GM19438 (cell line): ENCODE data around the gene RTN4.
"Not testable (repeated sequence)": the region's sequence is repeated elsewhere in the genome, so short reads cannot be mapped to it uniquely, and the experiment has no call there.

Experiments used
- ATAC-seq: cut with Tn5 transposase; IDR thresholded peaks from one replicate; pipeline ENCODE4 v1.9.1; 2021; ENCODE audit warnings: low read depth; ENCODE audit not compliant: unreplicated experiment

RTN4 gene

DNA sequence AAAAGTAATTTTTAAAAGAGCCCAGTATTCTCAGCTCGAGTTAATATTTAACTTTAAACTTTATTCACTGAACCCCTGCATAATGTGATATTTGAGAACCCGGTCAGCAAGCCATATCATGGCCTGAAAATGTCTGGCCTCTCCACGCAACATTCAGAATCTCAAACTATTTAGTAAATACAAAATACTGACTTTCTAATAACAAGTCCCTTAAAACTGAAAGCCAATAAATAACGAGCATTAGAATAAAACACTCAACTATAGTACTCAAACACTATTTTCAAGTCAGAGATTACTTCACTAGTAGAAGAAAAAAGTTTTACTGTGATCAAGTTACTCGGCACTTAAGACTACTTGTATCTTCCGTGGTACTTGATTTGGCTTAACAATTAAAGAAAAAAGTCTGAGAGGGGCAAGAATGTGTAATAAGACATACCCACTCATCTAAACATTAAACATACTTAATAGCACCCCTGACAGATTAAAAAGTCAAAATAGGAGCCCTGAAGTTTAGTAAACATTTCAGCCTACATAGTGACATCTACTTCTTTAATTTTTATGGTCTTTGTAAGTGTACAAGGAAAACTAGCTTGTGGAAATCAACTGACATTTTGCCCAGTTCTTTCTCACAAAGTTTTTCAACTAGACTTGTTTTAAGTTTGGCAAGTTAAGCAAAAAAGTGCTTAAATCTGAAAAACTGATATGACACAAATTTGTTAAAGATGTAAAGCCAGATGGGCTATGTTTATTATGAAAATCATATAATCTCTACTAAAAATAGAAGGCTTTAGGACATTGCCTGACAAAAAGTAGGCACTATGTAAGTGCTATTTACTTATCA, 38.2 kb downstream of the RTN4 start:
- ATAC-seq: no peak

- no peak for ATAC-seq
Observed at GRCh38 chr2:55010915-55011314, 39.3 kb downstream of the RTN4 start.

DNA sequence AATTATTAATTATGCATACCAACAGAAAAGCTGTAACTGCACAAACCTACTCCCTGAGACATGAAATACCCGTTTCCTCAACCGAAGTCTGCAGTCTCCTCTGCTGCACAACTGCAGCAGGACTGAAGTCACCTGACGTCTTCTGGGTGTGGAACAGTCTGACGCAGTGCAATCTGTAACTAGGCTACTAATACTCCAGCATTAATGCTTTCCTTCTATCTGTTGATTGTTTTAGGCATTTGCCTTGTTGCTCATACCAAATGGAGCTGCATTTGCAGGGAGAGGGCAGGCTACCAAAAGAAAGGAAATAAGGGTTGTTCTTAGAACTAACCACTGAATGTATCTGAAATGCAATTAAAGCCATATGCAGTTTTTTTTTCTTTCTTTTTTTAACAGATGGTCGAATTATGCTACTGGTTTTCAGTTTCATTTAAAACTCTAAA, 40.1 kb downstream of the RTN4 start:
- peak; percentile 81 for ATAC-seq

DNA sequence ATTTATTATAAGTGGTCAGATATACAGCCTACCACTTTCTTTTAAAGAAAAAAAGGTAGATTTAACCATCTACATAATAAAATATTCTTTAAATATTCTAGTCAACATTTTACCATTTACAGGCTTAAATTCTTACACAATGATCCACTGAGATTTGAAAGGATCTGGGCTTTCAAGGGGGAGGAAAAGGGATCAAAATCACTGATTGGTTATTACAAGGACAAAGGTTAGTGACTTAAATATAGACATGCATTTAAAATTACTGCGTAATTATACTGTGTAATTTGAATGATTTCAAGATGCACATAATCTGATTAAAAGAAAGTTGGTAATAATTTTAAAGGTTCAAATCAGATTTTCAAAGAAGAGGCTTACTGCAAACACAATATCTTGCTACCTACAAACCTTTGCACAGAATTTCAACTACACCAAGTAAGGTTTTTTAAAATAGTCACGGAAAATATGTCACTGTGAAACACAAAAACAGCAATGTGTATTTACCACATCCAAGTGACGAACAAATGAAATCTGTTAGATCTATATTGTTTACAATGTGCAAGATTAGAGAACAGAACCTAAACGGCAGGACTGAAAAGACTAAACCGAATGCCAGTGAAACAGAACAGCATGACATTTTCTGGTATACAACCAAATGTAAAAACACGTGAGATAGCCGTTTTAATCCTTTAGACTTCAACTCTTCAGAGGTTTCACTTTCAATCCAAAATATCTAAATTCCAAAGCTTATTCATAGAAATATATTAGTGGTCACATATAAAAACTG, 40.8 kb downstream of the RTN4 start:
- ATAC-seq: peak; percentile 12

GRCh38 chr2:55006306-55006705, 43.9 kb downstream of the RTN4 start:
- no peak for ATAC-seq

DNA sequence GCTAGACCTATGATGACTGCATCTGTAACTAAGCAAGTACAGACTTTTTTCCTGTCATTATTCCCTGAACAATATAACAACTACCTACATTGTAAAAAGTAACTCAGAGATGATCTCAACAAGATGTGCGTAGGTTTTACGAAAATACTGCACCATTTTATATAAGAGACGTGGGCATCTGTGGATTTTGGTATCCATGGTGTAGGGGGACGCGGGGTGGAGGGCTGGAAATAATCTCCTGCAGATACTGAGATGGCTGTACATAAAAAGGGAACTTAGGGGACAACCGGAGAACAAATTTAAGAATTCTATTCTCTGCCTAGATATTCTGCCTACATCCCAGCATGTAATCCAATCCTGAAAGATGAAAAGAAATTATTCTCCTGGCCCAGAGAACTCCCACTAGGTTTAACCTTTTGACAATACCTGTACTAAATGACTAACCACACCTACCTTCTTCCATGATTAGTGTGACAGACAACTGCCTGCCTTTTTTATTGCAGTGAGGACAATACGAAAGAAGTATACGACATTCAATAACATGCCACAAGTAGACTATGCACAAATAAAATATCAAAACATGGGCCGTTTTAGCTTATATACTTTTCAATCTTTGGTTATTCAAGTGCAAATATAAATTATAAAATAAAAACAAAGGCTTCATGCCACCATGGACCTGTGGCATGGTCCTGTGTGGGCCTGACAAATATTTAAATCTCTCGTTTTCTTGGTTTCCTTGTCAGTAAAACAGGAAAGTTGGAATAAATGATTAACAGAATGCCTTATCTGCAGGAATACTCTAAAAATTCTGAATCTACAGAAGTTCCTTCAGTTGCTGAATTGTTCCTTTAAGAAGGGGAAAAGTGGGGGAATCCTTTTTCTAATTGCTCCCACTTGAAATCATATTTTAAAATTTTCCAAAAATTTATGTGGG, 46.3 kb downstream of the RTN4 start:
- no peak for ATAC-seq

DNA sequence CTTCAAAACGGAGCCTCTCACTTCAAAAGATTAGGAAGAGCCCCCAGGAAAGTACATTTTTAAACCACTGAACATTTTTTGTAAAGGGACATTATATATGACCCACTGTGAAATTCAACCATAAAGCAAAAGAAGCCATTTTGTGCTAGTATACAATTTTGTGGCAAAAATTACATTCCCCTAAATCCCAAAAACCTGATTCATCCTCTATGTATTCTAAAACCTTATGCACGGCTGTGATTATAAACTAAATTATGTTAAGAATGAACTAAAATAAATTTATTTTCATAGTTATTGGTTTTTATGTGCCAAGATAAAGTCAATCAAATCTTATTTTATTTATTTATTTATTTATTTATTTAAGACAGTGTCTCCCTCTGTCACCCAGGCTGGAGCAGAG, 48.5 kb downstream of the RTN4 start:
- ATAC-seq: no peak

DNA sequence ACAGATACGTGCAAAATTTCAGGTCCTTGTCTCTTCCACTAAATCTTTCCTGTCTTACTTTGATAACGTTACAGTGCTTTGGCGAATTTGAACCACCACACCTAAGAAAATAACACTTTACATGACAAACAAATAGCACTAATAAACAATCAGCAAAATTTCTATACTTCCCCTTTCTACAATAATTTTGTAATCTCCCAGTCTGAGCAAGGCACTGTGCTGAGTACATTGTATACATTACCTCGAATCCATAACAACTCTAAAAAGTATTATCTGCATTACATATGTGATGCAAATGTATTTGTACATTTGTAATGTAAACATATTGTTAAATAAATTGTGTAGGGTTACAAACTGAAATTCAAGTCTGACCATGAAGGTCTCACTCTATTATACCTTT, 49.9 kb downstream of the RTN4 start:
- ATAC-seq: no peak

- ATAC-seq: no peak
Observed at GRCh38 chr2:54999182-54999581, 51.1 kb downstream of the RTN4 start.

DNA sequence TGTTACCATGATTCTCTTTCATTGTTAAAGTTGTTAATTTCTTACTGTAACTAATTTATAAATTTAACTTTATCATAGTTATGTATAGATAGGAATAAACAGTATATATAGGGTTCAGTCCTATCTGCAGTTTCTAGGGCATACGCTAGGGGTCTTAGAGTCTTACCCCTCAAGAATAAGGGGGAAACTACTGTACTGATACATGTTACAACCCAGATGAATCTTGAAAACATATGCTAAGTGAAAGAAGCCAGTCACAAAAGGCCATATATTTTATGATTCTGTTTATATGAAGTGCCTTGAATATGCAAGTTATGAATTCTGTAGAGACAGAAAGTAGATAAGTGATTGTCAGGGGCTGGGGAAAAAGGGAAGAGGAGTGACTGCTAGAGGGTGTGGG, 52.4 kb downstream of the RTN4 start:
- ATAC-seq: no peak

DNA sequence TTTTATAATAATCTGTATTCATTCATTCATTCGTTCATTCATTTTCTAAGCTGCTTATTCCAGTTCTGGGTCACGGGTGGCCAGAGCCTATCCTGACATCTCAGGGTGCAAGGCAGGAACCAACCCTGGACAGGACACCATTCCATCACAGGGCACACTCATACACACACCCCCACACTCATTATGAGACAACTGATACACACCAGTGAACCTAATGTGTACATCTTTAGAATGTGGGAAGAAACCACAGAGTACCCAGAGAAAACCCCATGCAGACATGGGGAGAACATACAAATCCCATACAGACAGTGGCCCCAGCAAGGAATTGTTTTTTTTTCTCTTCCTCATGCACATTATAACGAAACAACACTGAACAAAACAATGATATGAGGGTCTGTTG, 54.7 kb downstream of the RTN4 start:
- no peak for ATAC-seq

DNA sequence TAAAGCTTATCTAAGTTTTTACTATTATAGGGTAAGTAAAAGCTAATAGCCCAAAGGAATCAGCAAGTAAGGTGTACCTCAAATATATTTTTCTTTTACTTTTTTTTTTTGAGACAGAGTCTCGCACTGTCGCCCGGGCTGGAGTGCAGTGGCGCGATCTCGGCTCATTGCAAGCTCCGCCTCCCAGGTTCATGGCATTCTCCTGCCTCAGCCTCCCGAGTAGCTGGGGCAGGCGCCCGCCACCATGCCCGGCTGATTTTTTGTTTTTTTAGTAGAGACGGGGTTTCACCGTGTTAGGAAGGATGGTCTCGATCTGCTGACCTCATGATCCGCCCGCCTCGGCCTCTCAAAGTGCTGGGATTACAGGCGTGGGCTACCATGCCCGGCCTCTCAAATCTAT, 59.6 kb downstream of the RTN4 start:
- not testable (repeated sequence) for ATAC-seq

GRCh38 chr2:54988612-54989011, 61.6 kb downstream of the RTN4 start:
- ATAC-seq: no peak

- no peak for ATAC-seq
Observed at GRCh38 chr2:54986264-54986663, 64.0 kb downstream of the RTN4 start.

GRCh38 chr2:54984476-54984875, 65.8 kb downstream of the RTN4 start:
- ATAC-seq: no peak

DNA sequence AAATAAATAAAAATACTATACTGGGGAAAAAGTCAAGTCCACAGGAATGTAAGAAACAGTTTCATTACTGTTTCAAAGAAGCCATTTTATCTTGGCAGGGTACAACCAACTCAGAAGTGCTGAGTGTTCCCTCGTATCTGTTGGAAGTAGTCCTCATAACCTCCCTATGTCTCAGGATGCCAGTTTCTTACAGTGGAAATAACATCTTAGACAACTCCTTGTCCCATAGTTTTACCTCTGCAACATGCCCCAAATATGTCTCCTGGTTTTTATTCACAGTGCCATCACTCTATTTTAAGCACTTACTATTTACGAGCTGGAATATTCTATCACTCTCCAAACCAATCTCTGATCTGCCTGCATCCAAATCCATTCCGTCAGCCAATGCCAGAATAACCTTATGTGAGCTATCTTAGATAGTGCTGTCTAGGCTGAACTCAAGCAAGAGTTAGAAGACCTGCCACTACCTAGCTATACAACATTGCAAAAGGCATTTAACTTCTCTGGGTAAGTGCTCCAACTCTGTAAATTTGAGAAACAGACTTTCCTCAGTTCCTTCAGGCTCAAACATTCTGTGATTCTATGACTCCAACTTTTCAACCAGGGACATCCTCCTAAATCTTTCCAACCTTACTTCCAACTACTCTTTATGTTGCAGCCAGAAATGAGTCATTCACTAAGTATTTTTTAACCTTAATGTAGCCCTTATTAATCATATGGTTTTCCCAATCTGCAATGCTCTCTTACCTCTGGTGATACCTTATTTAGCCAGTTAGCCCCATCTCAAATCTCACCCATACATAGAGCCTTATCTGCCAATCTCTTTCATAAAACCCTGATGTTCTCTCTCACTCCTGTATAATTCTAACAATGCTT, 66.7 kb downstream of the RTN4 start:
- no peak for ATAC-seq

- no peak for ATAC-seq
Observed at GRCh38 chr2:54981385-54981784, 68.9 kb downstream of the RTN4 start.

GRCh38 chr2:54979321-54980044, 70.8 kb downstream of the RTN4 start:
- ATAC-seq: no peak

DNA sequence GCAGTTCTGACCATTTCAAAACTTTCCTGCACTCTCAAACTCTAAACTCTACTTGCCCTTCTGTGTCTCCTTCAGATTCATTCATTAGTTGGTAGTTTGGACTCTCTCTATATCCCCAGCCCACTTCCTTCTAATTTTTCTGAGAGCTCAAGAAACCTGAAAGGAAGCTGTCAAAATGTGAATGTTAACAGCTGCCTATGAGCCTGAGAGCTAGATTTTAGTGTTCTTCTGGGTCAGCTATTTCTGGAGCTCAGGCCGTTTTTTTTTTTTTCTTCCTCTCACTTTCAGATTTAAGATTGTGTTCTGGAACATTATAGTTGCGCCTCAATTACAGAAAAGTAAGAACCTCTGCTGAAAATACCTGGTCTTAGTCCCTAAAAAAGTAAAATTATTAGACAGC, 73.1 kb downstream of the RTN4 start:
- ATAC-seq: peak; percentile 83
